ENCODE data around the gene MAML3.

DNA sequence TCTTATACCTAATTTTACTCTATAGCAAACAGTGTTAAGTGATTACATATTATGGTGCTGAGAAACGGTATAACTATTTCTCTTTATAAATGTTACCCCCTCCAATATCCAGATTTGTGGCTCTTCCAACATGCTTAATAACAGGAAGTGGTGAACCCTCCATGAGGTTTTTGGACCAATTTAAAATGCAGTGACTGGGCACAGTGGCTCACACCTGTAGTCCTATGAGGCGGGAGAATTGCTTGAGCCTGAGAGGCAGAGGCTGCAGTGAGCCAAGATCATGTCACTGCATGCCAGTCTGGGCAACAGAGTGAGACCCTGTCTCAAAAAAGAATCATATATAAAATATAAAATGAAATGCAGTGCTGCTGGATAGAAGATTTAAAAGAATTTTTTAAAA, 351.1 kb downstream of the MAML3 start:
- TF ChIP-seq PCBP2 (optimal IDR thresholded peaks at IDR 0.05; ENCODE audit: low read depth, low read length, poor library complexity, severe bottlenecking) (no peak), ZNF232 (CRISPR knock-in tag; IDR thresholded peaks at IDR 0.05; ENCODE audit: borderline replicate concordance) (no peak), FOXC1 (CRISPR knock-in tag; IDR thresholded peaks at IDR 0.05; ENCODE audit: borderline replicate concordance) (no peak), POLR2A (IDR thresholded peaks at IDR 0.05; ENCODE audit: insufficient read depth in 1 of 2, low read depth in 2 of 2, low read length in 2 of 2) (no peak)

Data from HepG2 (cell line).